ENCODE measurements around the gene SPTBN4. TPM values are rescaled to one million over a fixed set of nuclear protein-coding genes. Genes with fewer than 3 reads are reported as not detected.
A peak's percentile ranks its signal among the peaks of the same experiment; 100 is the strongest.

Gene SPTBN4
- total and polyA plus RNA-seq, 2 experiments from 2014 or later = 0.32 to 5.5 TPM

GRCh38 chr19:40604171-40604646, 137.4 kb downstream of the SPTBN4 start:
- H3K27me3 ChIP-seq = peaks cover 11% of the 10 kb centered on the region
- no peaks in the 10 kb centered on the region for H3K36me3 ChIP-seq
- no peak for DNase-seq (ENCODE audit: low read depth in 1 of 2, low spot score in 1 of 2)
- TF ChIP-seq, protein P1, sequence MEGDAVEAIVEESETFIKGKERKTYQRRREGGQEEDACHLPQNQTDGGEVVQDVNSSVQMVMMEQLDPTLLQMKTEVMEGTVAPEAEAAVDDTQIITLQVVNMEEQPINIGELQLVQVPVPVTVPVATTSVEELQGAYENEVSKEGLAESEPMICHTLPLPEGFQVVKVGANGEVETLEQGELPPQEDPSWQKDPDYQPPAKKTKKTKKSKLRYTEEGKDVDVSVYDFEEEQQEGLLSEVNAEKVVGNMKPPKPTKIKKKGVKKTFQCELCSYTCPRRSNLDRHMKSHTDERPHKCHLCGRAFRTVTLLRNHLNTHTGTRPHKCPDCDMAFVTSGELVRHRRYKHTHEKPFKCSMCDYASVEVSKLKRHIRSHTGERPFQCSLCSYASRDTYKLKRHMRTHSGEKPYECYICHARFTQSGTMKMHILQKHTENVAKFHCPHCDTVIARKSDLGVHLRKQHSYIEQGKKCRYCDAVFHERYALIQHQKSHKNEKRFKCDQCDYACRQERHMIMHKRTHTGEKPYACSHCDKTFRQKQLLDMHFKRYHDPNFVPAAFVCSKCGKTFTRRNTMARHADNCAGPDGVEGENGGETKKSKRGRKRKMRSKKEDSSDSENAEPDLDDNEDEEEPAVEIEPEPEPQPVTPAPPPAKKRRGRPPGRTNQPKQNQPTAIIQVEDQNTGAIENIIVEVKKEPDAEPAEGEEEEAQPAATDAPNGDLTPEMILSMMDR (IDR thresholded peaks at IDR 0.05; ENCODE audit: low read depth, low read length) = no peak
- no peak overlapping the region for H3K27ac ChIP-seq
- no peaks in the 10 kb centered on the region for H3K9me3 ChIP-seq (ENCODE audit: low read depth)
- no peak overlapping the region for H3K4me3 ChIP-seq
- peaks cover 28% of the 10 kb centered on the region for H3K4me1 ChIP-seq (ENCODE audit: low read depth)

DNA sequence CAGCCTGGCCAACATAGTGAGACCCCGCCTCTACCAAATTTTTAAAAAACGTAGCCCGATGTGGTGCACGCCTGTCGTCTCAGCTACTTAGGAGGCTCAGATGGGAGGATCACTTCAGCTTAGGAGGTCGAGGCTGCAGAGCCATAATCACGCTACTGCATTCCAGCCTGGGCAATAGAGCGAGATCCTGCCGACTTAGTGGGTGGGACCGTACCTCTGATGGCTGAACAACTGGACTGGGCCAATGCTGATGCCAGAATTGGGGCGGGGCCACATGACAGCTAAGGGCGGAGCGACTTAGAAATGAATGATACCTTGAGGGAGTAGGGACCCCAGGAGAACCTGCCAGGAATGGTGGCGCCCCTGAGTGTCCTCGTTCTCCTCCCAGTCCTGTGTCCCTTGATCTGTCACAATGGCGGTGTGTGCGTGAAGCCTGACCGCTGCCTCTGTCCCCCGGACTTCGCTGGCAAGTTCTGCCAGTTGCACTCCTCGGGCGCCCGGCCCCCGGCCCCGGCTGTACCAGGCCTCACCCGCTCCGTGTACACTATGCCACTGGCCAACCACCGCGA, 137.9 kb downstream of the SPTBN4 start:
- Histone ChIP-seq H3K27me3 (peaks cover 11% of the 10 kb centered on the region), H3K4me3 (peak overlapping the region; percentile 25), H3K4me1 (ENCODE audit: low read depth) (peaks cover 24% of the 10 kb centered on the region), H3K9me3 (ENCODE audit: low read depth) (no peaks in the 10 kb centered on the region), H3K36me3 (no peaks in the 10 kb centered on the region), H3K27ac (no peak overlapping the region)
- no peak for DNase-seq (ENCODE audit: low read depth in 1 of 2, low spot score in 1 of 2)
- TF ChIP-seq, protein P1 (IDR thresholded peaks at IDR 0.05; ENCODE audit: low read depth, low read length) = no peak

DNA sequence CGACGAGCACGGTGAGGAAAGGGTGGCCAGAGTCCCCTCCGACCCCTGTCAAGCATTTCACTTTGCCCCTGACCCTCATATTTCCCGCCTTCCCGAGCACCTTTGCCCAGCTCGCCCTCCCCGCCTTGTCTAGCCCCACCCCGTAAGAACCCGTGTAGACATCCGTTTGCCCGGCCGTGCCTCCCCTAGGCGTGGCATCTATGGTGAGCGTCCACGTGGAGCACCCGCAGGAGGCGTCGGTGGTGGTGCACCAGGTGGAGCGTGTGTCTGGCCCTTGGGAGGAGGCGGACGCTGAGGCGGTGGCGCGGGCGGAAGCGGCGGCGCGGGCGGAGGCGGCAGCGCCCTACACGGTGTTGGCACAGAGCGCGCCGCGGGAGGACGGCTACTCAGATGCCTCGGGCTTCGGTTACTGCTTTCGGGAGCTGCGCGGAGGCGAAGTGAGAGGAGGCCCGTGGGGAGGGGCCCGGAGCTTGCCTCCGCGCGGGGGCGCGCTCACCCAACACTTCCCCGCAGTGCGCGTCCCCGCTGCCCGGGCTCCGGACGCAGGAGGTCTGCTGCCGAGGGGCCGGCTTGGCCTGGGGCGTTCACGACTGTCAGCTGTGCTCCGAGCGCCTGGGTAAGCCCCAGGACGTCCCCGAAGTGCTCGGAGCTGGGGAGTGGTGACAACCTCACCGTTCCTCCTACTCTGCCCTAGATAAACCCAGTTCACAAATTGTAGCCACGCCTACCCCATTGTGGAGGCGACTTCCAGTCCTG, 138.6 kb downstream of the SPTBN4 start:
- Histone ChIP-seq H3K4me1 (ENCODE audit: low read depth) (peaks cover 18% of the 10 kb centered on the region), H3K27me3 (peaks cover 6% of the 10 kb centered on the region), H3K4me3 (peak overlapping the region; percentile 25), H3K9me3 (ENCODE audit: low read depth) (no peaks in the 10 kb centered on the region), H3K27ac (no peak overlapping the region), H3K36me3 (no peaks in the 10 kb centered on the region)
- TF ChIP-seq, protein P1 (IDR thresholded peaks at IDR 0.05; ENCODE audit: low read depth, low read length) = peak; percentile 17
- DNase-seq (ENCODE audit: low read depth in 1 of 2, low spot score in 1 of 2) = peak; percentile 62 to 72

DNA sequence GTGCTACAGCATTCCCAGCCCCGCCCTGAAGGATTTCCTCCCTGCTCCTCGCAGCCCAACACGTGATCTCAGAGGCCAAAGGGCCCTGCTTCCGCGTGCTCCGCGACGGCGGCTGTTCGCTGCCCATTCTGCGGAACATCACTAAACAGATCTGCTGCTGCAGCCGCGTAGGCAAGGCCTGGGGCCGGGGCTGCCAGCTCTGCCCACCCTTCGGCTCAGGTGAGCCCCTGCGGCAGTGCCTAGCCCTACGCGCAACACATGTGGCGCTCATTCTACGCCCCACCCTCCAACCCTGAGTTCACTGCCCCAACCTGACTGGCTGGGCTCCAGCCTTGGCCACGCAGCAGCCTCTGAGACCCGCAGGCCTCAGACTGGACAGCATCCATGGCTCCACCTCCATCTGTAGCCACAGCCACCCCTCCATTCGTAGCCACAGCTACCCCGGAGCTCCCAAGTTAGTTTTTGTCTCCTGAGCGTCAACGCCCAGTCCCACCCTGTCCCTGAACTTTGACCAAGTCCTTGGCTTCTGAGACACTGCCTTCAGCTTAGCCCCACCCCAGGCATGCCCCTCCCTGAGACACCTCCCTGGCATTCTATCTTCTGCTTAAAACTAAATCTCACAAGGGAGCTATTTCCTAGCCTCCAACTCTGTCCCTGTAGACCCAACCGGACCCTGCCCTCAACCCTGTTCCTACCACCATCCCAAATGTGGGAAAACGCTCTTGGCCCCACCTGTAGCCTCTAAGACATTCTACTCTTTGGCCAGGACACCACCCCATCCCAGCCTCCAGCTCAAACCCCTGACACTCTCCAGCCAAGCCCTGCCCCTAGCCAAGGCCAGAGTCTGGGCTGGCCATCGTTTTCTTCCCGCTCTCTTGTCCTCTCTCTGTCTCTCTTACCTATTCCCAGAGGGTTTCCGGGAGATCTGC, 140.8 kb downstream of the SPTBN4 start:
- TF ChIP-seq, protein P1 (IDR thresholded peaks at IDR 0.05; ENCODE audit: low read depth, low read length) = no peak
- no peaks in the 10 kb centered on the region for H3K27me3 ChIP-seq
- H3K9me3 ChIP-seq (ENCODE audit: low read depth) = no peaks in the 10 kb centered on the region
- no peak overlapping the region for H3K27ac ChIP-seq
- no peak overlapping the region for H3K4me3 ChIP-seq
- no peak for DNase-seq (ENCODE audit: low read depth in 1 of 2, low spot score in 1 of 2)
- no peaks in the 10 kb centered on the region for H3K36me3 ChIP-seq
- H3K4me1 ChIP-seq (ENCODE audit: low read depth) = peaks cover 8% of the 10 kb centered on the region

- Histone ChIP-seq H3K27ac (no peak overlapping the region), H3K36me3 (no peaks in the 10 kb centered on the region), H3K9me3 (ENCODE audit: low read depth) (no peaks in the 10 kb centered on the region), H3K4me3 (no peak overlapping the region), H3K27me3 (no peaks in the 10 kb centered on the region), H3K4me1 (ENCODE audit: low read depth) (peaks cover 2% of the 10 kb centered on the region)
- DNase-seq (ENCODE audit: low read depth in 1 of 2, low spot score in 1 of 2) = no peak
- TF ChIP-seq, protein P1 (IDR thresholded peaks at IDR 0.05; ENCODE audit: low read depth, low read length) = no peak
Measured at GRCh38 chr19:40608240-40608621, 141.4 kb downstream of the SPTBN4 start.

Data from cardiac muscle cell (in vitro differentiated cells and primary cell).